Ascending aorta (tissue), 2 donors: ENCODE measurements around the gene FAM120C. TPM values are rescaled to one million over a fixed set of nuclear protein-coding genes. Genes with fewer than 3 reads are reported as not detected.

Experiments used
- DNase-seq, 2 donors: peaks; one replicate each; pipeline ENCODE4 v3.0.0-alpha.2; 2019; ENCODE audit warnings: low spot score in 2 of 2
- H3K27ac ChIP-seq, 2 donors: fragments of 200-600 bp; sonication (generic); one replicate each; pipeline ENCODE4 v1.5.1; 2016 to 2017; ENCODE audit warnings: mild to moderate bottlenecking in 1 of 2
- H3K27me3 ChIP-seq: fragments of 200-600 bp; sonication (generic); one replicate; pipeline ENCODE4 v1.5.1; 2017
- H3K36me3 ChIP-seq, 2 donors: fragments of 200-600 bp; sonication (generic); one replicate each; pipeline ENCODE4 v1.5.1; 2016
- H3K4me1 ChIP-seq, 2 donors: fragments of 200-600 bp; sonication (generic); one replicate each; pipeline ENCODE4 v1.5.1; 2016 to 2017; ENCODE audit warnings: mild to moderate bottlenecking in 1 of 2
- H3K4me3 ChIP-seq, 2 donors: fragments of 200-600 bp; sonication (generic); one replicate each; pipeline ENCODE4 v1.5.1; 2016 to 2017; ENCODE audit warnings: mild to moderate bottlenecking in 1 of 2
- H3K9me3 ChIP-seq, 2 donors: fragments of 200-600 bp; sonication (generic); one replicate each; pipeline ENCODE4 v1.5.1; 2016
- CTCF ChIP-seq, 3 experiments: fragments of 200-600 bp in 2 of 3; fragments of 450-650 bp in 1 of 3; sonication (generic) in 2 of 3; IDR thresholded peaks; one replicate each; pipeline ENCODE4 v1.5.1; 2016 to 2019; ENCODE audit warnings: antibody characterized with exemption in 3 of 3, mild to moderate bottlenecking in 1 of 3, moderate library complexity in 1 of 3
- intact Hi-C: fragments of 100-400 bp; cut with DNase I; formaldehyde crosslinking; loops from one replicate; pipeline ENCODE4 v1.15.1; 2023
- total RNA-seq: library from RNA; depleted of rRNA; stranded (reverse); fragments of >200 nt; gene quantifications from one replicate; pipeline ENCODE4 v1.1.0, GENCODE V29; 2016

The FAM120C gene
- total RNA-seq, 1 donor from 2014 or later, result 1.6 TPM

- H3K9me3 ChIP-seq, result no peaks in the 10 kb centered on the region
- H3K4me3 ChIP-seq, result no peak overlapping the region
- intact Hi-C loops, result loop anchor here (2.0 to 10.0 kb wide), 2 partner anchors 363 to 1119 kb away; no protein-coding TSS in a partner anchor
- no peak for TF ChIP-seq CTCF (IDR thresholded peaks at IDR 0.05)
- H3K36me3 ChIP-seq, result peaks cover 4 to 5% of the 10 kb centered on the region in 2 donors
- H3K4me1 ChIP-seq, result no peaks in the 10 kb centered on the region
- DNase-seq, result no peak
- no peaks in the 10 kb centered on the region for H3K27me3 ChIP-seq
- H3K27ac ChIP-seq, result peak overlapping the region in 1 of 2 donors; percentile 85
Observed at GRCh38 chrX:54045563-54046228, 137.4 kb downstream of the FAM120C start.

- no peaks in the 10 kb centered on the region for H3K4me1 ChIP-seq
- peak overlapping the region; percentile 36 to 64 for H3K4me3 ChIP-seq
- H3K36me3 ChIP-seq, result peaks cover 5 to 7% of the 10 kb centered on the region in 2 donors
- peak overlapping the region; percentile 85 to 96 for H3K27ac ChIP-seq
- no peak for DNase-seq
- no peaks in the 10 kb centered on the region for H3K27me3 ChIP-seq
- no peak for TF ChIP-seq CTCF (IDR thresholded peaks at IDR 0.05)
- H3K9me3 ChIP-seq, result no peaks in the 10 kb centered on the region
- intact Hi-C loops, result loop anchor here (1.0 to 10.0 kb wide), 7 partner anchors 138 to 1120 kb away; partner anchors contain the start of genes FAM120C, MAGED2 and TSR2
Observed at GRCh38 chrX:54044877-54045338, 138.1 kb downstream of the FAM120C start.

- intact Hi-C loops, result loop anchor here (1.0 to 10.0 kb wide), 7 partner anchors 139 to 1120 kb away; partner anchors contain the start of genes FAM120C, MAGED2 and TSR2
- TF ChIP-seq CTCF (IDR thresholded peaks at IDR 0.05), result no peak
Observed at GRCh38 chrX:54044126-54044876, 138.8 kb downstream of the FAM120C start, which contains the start of gene PHF8. Gene PHF8, minus strand, starts transcription at chrX:54044473. Its CDS starts 1,745 bp downstream, at chrX:54042728.

GRCh38 chrX:54043541-54044125 is 139.4 kb downstream of the FAM120C start:
- Histone ChIP-seq H3K27me3 (no peaks in the 10 kb centered on the region), H3K9me3 (no peaks in the 10 kb centered on the region), H3K4me1 (no peaks in the 10 kb centered on the region), H3K4me3 (peak overlapping the region; percentile 64 to 73), H3K27ac (peak overlapping the region; percentile 85 to 96), H3K36me3 (peaks cover 5 to 7% of the 10 kb centered on the region in 2 donors)
- intact Hi-C loops, result loop anchor here (1.0 to 10.0 kb wide), 8 partner anchors 140 to 1121 kb away; partner anchors contain the start of genes FAM120C, GNL3L, MAGED2 and TSR2
- no peak for DNase-seq
- TF ChIP-seq CTCF (IDR thresholded peaks at IDR 0.05), result no peak

More at GRCh38 chrX:54044126-54044876, 138.8 kb downstream of the FAM120C start, which contains the start of gene PHF8:
- Histone ChIP-seq H3K9me3 (no peaks in the 10 kb centered on the region), H3K27ac (peak within 1 kb of the TSS; percentile 85 to 96), H3K27me3 (no peaks in the 10 kb centered on the region), H3K4me3 (peak within 1 kb of the TSS; percentile 64 to 73), H3K4me1 (no peaks in the 10 kb centered on the region), H3K36me3 (peaks cover 5 to 7% of the 10 kb centered on the region in 2 donors)
- DNase-seq, result peak; percentile 78 to 97

GRCh38 chrX:54043056-54043455 is 140.0 kb downstream of the FAM120C start:
- H3K27me3 ChIP-seq, result no peaks in the 10 kb centered on the region
- H3K9me3 ChIP-seq, result no peaks in the 10 kb centered on the region
- H3K4me3 ChIP-seq, result peak overlapping the region; percentile 64 to 73
- peaks cover 5 to 7% of the 10 kb centered on the region in 2 donors for H3K36me3 ChIP-seq
- intact Hi-C loops, result loop anchor here (2.0 to 10.0 kb wide), 5 partner anchors 399 to 1122 kb away; partner anchors contain the start of genes GNL3L, MAGED2 and TSR2
- no peak for DNase-seq
- no peaks in the 10 kb centered on the region for H3K4me1 ChIP-seq
- no peak for TF ChIP-seq CTCF (IDR thresholded peaks at IDR 0.05)
- peak overlapping the region; percentile 85 to 96 for H3K27ac ChIP-seq
